Inflammatory macrophage (primary cell): ENCODE results near the gene PPP3CA.

Experiments
- DNase-seq, 2 donors: peaks; one replicate each; pipeline ENCODE4 v3.0.0-alpha.2; 2020 to 2022

Gene PPP3CA

DNA sequence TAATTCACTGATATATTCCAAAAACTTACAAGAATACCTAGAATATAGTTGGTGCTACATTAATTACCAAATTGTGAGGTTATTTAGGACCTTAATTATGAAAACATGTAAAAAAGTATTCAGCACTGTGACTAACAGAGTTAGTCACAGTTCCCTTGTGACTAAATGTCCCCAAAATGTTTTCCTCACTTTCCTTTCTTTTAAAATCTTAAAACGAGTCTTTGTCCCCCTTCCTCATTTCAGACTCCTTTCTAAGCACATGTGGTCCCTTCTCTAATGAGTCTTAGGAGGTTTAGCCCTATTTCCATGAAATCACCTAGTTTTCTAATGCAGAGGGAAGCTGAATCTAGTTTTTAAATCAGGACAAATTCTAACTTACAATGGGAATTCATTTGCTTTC is 175.0 kb downstream of the PPP3CA start:
- no peak for DNase-seq

DNA sequence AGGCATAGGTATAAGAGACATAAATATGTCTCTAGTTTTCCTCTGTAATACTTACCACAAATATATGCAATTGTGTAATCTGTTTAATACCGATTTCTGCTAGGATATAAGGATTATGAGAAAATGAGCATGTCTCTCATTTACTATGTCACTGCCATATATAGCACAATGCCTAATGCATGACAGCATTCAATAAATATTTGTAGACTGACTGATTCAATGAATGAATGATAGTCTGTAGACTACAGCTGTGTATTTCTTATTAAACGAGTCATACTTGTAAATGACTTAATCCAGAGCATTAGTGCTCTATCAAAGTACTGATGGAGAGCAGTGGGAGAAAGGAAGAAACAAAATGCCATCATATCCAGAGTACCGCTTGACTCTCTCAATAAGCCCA is 175.6 kb downstream of the PPP3CA start:
- no peak for DNase-seq

DNA sequence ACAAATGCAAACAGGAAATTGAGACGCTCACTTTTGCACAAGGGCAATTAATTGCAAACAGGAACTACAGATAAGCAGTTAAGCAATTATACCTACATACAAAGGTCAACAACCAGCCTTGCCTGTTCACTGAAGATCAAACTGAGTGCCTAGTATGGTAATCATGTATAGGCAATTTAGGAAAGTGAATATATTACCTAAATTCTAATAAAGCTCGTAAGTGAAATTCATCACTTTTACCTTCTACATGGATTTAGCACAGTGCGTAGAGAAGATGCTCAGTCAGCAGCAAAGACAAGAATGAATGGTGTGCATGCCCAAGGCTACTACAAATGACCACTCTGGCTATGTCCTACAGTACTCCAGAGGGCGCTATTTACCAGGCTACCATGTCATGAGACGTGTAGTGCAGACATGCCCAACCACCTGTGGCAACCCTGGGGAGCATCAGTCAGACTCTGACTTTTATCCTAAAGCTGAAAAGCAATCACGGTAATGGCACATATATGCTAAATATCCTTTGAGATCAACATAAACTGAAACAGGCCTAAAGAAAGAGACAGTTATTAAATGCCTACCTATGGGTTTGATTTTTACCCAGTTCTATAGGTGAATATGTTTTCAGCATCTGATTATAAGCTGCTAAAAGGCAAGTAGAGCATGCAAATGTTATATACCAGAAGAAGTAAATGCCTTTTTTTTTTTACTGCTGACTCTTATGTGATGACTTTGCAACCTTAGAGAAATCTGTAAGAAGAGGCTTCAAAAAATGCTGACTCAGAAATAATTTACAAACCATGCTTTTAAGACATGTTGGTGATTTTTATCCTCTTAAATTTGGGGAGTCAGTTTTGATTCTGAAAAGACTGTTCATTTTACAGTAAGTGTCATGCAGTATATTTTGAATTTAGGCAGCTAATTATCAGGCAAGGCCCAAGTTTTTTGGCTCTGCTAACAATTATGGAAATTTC is 178.0 kb downstream of the PPP3CA start:
- peak; percentile 69 to 73 for DNase-seq

DNA sequence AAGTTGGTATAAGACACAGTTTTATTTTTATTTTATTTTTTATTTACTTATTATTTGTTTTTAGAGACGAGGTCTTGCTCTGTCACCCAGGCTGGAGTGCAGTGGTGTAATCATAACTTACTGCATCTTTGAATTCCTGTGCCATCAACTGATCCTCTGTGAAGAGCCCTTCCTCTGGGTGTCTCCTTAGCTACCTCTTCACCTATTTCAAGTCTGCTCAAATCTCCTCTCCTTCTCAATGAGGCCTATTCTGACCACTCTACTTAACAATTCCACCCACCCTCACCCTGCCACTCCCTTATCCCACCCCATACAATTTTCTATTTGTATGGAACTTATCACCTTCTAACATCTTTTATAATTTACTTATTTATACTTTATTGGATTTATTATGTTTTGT is 183.4 kb downstream of the PPP3CA start:
- no peak for DNase-seq

DNA sequence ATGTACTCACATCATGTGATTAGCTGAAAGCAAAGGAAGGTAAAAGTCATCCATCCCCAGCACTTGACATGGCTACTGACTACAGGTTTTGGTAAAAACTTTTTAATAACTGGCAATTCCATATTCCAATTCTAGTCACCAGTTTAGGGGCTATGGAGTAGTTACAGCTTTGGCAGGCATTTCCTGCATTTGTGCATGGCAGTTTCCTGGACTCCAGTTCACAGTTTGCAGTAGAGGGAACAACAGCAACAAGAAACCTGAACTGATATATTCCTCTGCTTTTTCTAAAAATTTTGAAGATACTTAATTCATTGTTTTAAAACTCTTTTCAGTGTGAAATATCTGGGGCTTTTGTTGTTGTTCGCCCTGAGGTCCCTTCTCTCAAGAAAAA is 184.3 kb downstream of the PPP3CA start:
- DNase-seq, result no peak

DNA sequence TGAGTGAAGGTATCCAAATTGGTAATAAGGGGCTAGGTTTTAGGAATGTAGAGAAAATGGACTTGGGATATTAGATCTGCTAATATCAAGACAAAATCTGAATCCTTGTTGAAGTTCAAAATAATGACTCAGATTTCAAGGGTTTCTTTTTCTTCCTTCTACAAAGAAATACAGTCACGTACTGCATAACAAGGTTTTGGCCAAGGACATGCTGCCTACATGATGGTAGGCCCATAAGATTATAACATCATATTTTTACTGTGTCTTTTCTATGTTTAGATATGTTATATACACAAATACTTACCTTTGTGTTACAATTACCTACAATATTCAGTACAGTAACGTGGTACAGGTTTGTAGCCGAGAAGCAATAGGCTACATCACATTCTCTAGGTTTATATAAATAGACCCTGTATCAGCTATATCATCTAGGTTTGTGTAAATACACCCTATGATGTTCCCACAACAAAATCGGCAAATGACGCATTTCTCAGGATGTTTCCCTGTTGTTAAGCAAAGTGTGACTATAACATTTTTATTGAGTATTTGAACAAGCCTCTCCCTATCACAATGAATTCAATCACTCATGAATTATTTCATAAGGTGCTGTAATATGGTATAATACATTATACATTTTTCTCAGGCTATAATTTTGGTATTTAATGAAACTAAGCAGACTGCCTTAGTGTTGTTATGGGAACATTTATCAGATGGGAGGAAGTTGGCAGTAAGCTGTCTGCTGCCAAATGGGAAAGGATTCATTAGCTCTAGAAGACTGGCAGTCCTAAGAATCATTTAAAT is 186.3 kb downstream of the PPP3CA start:
- no peak for DNase-seq

DNA sequence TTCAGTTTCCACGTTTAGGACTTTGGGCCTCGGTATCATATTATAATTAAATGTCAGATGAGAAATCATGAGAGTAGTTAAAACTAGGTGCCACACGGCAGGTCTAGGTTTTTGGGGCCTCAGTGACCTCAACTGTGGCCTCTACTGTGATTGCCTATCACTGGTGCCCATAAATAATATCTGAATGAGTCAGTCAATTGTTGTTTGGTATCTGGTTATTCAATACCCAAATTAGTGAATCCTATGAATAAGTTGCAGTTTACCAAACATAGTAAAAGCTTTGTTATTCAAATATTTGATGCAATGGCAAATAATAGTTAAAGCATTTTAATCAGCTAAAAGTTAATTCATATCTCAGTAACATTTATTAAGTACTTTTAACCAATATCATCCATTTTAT is 188.8 kb downstream of the PPP3CA start:
- DNase-seq, result no peak

DNA sequence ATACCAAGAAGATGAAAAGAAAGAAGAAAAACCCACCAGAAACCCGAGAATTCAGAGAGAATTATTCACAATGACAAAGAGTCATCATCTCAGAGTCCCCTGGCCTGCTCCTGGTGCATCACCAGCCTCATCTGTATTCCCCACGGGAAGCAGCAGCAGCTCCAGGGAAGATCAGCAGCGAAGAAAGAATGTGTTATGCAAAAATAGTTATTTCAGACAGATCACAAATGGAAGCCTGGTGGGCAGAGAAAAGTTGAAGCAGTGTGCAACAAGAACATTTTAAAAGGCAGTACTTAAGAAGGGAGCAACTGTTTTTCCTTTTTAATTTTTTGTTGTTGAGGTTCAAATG is 189.2 kb downstream of the PPP3CA start:
- no peak for DNase-seq

DNA sequence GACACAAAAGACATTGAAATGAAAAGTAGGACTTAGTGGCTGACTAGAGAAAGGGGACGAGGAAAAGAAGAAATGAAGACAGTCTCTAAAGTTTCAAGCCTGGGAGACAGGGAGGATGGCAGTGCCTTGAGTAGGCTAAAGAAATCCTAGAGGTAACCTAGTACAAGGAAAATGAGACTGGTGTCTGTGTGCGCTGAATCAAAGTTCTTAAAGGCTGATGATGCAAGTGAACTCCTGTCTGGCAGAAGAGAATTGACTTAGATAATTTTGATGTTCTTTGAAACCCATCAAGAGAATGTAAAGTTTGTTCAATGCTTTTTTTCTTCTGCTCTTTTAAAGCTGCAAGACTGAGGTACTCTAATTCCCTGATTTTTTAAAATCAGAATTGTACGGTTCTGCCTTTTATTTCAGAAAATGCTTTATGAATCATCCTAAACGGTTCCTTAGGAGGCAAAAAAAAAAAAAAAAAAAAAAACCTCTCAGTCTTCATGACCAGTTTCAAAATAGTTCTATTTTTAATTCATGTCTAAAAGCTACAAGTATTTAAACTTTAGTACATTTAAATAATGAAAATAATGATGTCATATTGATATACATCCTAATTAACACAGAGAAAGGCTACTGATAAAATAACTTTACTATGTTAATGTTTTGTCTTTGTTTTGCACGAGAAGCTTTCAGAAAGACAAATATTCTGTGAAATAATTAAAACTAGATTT is 189.8 kb downstream of the PPP3CA start:
- no peak for DNase-seq

DNA sequence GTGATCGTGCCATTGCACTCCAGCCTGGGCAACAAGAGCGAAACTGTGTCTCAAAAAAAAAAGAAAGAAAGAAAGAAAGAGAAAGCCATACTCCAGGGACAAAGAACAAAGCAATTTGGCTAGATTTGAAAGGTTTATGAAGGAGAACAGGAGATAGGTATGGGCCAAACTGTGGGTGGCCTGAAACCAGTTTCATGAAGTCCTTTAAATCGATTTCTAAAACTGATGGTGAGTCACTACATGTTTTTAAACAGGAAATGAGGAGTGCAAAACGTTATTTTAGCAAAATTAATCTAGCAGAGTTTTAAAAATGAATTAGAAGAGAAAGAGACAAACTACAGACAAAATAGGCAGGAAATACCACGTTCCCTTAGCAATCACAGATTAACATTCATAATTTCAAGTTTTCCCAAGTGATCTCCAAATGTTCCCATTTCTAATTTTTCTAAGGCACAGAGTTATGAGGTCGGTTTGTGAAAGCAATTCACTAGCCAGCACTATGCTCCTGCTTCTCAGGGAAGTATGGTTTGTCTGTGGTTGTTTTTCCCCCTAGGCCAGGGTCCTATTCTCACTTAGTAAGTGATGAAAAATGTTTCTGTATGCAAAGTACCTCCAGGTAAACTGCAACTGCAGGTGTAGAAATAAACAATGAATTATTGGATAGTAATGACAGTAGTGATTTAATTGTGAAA is 190.6 kb downstream of the PPP3CA start:
- no peak for DNase-seq

DNA sequence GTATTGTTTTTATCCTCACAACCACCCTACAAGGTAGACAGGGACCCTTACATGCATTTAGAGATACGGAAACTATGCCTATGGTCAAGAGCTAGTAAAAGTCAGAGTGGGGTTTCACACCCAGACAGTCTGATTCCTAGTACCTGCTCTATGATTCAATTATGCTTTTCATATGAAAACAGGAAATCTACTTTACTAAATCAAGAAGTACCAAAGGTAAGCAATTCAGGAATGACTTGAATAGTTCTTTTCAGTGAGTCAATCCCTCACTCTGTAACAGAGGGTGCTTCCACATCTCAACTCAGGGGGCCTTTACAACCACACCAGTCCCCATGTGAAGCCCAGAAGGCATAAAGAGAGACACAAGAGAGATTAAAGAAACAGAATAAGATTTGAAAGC is 191.4 kb downstream of the PPP3CA start:
- DNase-seq, result no peak

DNA sequence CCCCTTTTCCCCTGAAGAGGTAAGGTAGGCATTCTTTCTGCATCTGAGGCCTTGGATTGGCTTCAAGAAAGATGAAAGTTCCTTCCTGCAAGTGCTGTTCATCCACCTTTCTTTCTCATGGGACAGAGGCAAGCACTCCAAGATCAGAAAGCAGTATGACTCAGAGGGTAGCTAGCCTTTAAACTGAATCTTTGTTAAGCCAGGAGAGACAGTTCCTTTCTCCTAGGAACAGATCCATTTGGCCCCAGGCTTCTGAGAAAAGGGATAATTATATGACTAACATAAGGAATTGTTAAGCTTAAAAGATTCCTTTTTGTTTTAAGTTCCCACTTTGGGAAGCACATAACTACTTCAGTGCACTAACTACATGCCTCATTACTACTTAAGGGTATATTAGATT is 192.0 kb downstream of the PPP3CA start:
- no peak for DNase-seq

DNA sequence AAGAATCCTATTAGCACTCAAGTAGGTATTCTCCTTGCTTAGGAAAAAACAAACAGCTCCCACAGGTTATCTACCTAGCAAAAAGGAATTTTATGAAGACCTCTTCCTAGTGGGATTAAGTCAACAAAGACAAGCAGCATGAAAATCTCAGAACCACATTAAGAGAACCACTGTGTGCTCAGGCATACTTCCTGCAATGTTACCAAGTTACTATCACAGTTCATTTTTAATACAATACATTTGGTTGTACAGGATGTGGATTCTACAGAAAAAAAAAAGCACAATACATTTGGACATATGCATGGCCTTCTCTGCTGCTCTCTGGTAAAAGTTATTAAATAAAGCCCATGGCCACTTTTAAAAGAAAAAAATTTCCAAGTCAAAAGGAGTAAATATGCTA is 193.7 kb downstream of the PPP3CA start:
- DNase-seq, result no peak

DNA sequence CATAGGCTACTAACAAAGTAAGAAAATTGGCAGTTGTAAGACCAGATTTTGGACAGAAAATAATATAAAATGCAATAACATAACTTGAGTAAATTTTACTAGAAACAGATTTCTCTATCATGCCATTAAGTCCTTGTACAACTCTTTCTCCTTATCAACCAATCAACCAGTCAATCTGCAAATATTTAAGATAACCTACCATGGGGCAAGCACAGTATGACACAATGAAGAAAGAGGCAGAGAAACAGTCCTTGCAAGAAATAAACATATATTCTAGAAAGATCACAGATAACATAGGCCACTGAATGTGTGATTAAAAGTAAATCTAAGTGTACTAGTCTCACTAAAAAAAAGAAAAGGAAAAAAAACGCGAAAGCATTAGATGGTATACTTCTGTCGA is 194.8 kb downstream of the PPP3CA start:
- no peak for DNase-seq

DNA sequence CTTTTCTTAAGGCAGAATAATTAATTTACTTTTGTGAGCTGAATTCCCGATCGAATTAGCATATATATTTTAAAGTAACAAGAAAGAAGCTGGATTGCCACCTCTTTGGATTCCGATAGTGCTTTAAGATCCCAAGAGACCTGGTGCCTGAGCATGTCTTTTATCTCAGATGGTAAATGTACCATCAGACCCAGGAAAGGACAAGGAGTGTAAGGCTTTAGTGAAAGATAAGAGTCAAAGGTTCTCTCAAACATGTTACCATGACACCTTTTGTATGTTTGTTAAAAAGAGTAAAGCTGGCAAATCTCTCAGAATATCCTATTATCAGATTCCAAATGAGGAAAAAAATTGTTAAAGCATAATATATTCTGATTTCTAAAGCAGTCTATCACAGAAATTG is 198.8 kb downstream of the PPP3CA start:
- DNase-seq, result no peak

DNA sequence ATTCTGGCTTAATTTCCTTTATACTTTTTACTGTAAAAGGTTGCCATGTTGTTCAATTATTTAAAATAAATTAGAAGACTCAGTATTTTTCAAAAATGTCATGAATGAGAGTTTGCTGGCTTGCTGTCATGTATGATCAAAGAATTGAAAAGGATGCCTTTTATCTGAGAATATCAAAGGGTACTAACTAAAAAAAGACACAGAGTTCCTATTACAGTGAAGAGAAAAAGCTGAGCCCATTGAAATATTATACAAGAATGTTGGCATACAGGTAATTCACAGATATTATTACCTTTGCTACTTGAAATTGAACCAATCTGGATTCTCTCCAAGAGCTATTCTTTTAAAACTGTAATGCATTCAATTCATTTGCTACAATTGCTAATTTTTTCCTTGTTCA is 200.0 kb downstream of the PPP3CA start:
- no peak for DNase-seq

DNA sequence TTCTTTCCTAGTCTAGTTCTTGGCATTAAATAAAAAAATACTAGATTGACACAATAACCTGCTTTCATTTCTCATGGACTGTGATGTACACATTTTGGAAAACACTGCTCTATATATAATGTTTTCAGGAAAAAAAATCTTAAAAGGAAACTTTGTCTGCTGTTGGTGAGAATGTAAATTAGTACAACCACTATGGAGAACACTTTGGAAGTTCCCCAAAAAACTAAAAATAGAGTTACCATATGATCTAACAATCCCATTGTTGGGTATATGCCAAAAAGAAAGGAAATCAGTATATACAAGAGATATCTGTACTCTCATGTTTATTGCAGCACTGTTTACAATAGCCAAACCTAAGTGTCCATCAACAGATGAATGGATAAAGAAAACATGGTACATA is 202.3 kb downstream of the PPP3CA start:
- peak in 1 of 2 donors; percentile 50 for DNase-seq

DNA sequence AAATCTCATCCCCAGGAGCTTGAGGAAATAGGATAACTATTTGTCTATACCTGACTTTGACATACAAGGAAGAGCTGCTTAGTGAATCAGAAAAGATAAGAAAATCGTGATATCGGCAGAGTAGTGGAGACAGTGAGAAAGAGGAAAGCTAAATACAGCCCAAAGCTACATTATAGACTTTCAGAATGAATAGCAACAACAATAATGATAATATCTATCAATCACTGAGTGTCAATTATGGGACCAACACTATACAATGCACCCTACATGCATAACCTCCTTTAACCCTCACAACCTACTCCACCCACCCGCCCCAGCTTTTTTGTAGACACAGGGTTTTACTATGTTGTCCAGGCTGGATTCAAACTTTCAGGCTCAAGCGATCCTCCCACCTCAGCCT is 205.1 kb downstream of the PPP3CA start:
- DNase-seq, result no peak

DNA sequence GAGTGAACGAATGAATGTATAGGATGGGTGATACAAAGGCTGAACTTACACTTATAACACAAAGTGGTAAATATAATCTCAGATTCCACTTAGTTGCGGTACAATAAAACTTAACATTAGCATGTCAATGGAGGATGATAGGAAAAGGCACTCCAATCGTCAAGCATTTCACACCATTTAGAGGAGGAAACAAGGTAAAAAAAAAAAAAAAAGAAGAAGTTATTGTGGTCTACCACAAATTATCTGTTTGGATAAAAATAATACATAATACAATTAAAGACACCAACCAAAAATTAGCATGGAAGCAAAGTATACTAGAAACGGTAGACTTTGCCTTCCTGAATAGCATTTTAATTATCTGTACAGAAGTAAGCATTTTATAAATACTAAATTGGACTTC is 205.5 kb downstream of the PPP3CA start:
- DNase-seq, result no peak

DNA sequence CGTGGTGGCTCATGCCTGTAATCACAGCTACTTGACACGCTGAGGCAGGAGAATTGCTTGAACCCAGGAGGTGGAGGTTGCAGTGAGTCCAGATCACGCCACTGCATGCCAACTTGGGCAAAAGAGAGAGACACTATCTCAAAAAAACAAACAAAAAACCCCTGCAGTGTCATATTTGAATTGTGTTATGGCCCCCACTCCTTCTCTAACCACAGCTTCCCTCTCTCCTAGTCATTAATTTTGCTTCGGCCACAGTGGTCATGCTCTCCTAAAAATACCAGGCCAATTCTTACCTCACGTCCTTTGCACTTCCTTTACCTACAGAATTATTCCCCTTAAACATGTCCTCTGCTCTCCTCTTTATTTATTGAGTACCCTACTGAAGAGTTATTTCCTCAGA is 206.1 kb downstream of the PPP3CA start:
- DNase-seq, result peak; percentile 10 to 25

DNA sequence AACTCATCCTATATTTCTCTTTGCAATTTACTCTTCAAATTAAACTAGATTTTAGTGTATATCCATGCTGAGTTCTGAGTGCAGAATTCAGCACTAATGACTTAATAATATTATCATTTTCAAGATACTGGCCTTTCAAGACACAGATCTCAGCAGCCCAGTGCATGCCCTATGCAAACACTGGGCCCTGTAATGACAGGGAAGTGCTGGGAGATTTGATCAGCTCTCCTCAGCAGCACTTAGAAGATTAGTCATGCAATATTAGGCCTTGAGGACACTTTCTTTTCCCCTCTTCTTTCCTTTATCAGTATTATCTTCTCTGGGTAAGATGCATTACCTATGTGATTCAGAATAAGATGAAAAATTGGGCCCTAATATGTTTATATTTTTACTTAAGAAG is 207.1 kb downstream of the PPP3CA start:
- DNase-seq, result peak in 1 of 2 donors; percentile 3
